Measurements from ENCODE around the gene AVP. TPM values are rescaled to one million over a fixed set of nuclear protein-coding genes. Genes with fewer than 3 reads are reported as not detected.
"Not testable (repeated sequence)": the region's sequence is repeated elsewhere in the genome, so short reads cannot be mapped to it uniquely, and the experiment has no call there.

AVP gene
- total RNA-seq, 4 donors from 2014 or later: not detected

GRCh38 chr20:3081641-3082040, 2.9 kb downstream of the AVP start:
- ATAC-seq (ENCODE audit: low FRiP score) (no peak), DNase-seq (ENCODE audit: low spot score) (no peak)

GRCh38 chr20:3080939-3081388, 3.6 kb downstream of the AVP start:
- peak; percentile 86 for ATAC-seq (ENCODE audit: low FRiP score)
- DNase-seq (ENCODE audit: low spot score): no peak

More at GRCh38 chr20:3081641-3082040, 2.9 kb downstream of the AVP start:
- no peak for TF ChIP-seq CTCF (IDR thresholded peaks at IDR 0.05)

GRCh38 chr20:3077618-3078134, 6.8 kb downstream of the AVP start:
- TF ChIP-seq CTCF (IDR thresholded peaks at IDR 0.05): no peak
- no peak for DNase-seq (ENCODE audit: low spot score)
- ATAC-seq (ENCODE audit: low FRiP score): no peak

More at GRCh38 chr20:3080939-3081388, 3.6 kb downstream of the AVP start:
- no peak for TF ChIP-seq CTCF (IDR thresholded peaks at IDR 0.05)

GRCh38 chr20:3075315-3075714, 9.2 kb downstream of the AVP start:
- ATAC-seq (ENCODE audit: low FRiP score); DNase-seq (ENCODE audit: low spot score): not testable (repeated sequence)

- DNase-seq (ENCODE audit: low spot score) (no peak), ATAC-seq (ENCODE audit: low FRiP score) (no peak)
- no peak for TF ChIP-seq CTCF (IDR thresholded peaks at IDR 0.05)
Observed at GRCh38 chr20:3074812-3075211, 9.7 kb downstream of the AVP start.

GRCh38 chr20:3073251-3073643, 11.3 kb downstream of the AVP start:
- not testable (repeated sequence) for DNase-seq (ENCODE audit: low spot score); ATAC-seq (ENCODE audit: low FRiP score)

- no peak for DNase-seq (ENCODE audit: low spot score)
- no peak for TF ChIP-seq CTCF (IDR thresholded peaks at IDR 0.05)
- no peak for ATAC-seq (ENCODE audit: low FRiP score)
Observed at GRCh38 chr20:3072530-3073250, 11.8 kb downstream of the AVP start.

All from omental fat pad (tissue), 4 donors.